GM13977 (cell line): ENCODE results near the gene RBP3.

Experiments
- DNase-seq: peaks from one replicate; pipeline ENCODE4 v3.0.0; 2012; ENCODE audit warnings: low spot score
- CTCF ChIP-seq: IDR thresholded peaks from 2 replicates; pipeline ENCODE4 v1.5.1; 2012; ENCODE audit warnings: mild to moderate bottlenecking, control low read depth; ENCODE audit not compliant: insufficient read depth; ENCODE audit errors: extremely low read depth, missing control alignments
- in situ Hi-C: fragments of 300-500 bp; cut with MboI; formaldehyde crosslinking; loops from one replicate; pipeline ENCODE4 v1.12.0; 2022; ENCODE audit warnings: low sequenced_read_pairs, low pct_unique_long_range_greater_than_20kb, mixed read lengths, inconsistent platforms; ENCODE audit not compliant: unreplicated experiment

Gene RBP3

GRCh38 chr10:47329855-47330254 is 18.3 kb upstream of the RBP3 start:
- DNase-seq: no peak
- TF ChIP-seq CTCF: no peak
- in situ Hi-C loops: no loop called here

GRCh38 chr10:47330366-47330765 is 17.8 kb upstream of the RBP3 start:
- in situ Hi-C loops: no loop called here
- TF ChIP-seq CTCF: no peak
- no peak for DNase-seq

GRCh38 chr10:47330804-47331203 is 17.4 kb upstream of the RBP3 start:
- DNase-seq: no peak
- no peak for TF ChIP-seq CTCF
- in situ Hi-C loops: no loop called here

- in situ Hi-C loops: no loop called here
- TF ChIP-seq CTCF: no peak
- DNase-seq: no peak
These were observed 16.7 kb upstream of the RBP3 start for GRCh38 chr10:47331491-47331890.

- TF ChIP-seq CTCF: no peak
- DNase-seq: no peak
- in situ Hi-C loops: no loop called here
These were observed 16.2 kb upstream of the RBP3 start for GRCh38 chr10:47331954-47332353.

- DNase-seq: no peak
- no peak for TF ChIP-seq CTCF
- in situ Hi-C loops: no loop called here
These were observed 15.8 kb upstream of the RBP3 start for GRCh38 chr10:47332371-47332770.

DNA sequence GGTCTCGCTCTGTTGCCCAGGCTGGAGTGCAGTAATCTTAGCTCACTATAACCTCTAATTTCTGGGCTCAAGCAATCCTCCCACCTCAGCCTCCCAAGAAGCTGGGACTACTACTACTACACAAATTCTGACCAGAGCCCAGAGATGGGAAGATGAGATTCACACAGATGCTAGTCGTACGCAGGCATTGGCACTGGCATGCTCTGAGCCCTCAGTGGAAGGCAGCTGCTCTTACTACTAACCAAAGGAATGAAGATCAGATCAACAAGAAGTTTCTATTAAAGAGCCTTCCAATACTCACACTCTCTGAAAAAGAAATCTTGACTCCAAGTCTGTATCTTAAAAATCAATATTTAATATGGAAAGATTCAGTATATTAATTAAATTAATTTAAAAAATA is 15.2 kb upstream of the RBP3 start:
- in situ Hi-C loops: no loop called here
- TF ChIP-seq CTCF: no peak
- DNase-seq: no peak
